ENCODE results near the gene LRPPRC. TPM values are rescaled to one million over a fixed set of nuclear protein-coding genes. Genes with fewer than 3 reads are reported as not detected.

The LRPPRC gene
- total and polyA plus RNA-seq, 2 experiments from 2014 or later = 163 to 200 TPM

DNA sequence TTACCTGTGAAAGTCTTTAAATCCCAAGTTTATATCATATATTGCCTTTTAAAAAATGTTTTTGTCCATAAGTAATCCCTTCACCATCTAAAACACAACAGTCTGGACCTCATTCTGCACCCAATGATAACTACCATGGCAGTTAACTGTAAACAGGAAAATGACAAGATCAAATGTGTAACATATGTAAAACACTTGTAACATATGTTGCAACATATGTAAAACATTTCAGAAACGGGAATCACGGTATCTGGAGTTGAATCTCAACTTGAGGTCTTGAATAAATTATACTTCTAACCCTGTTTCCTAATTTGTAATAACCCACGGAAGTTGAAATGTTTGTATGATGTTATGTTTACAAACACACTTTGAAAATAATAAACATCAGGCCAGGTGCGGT is 6.2 kb downstream of the LRPPRC start:
- DNase-seq (ENCODE audit: low spot score) (no peak), ATAC-seq (no peak)
- Histone ChIP-seq H3K4me1 (ENCODE audit: insufficient read depth) (peaks cover 22% of the 10 kb centered on the region), H3K9me2 (ENCODE audit: insufficient read depth) (no peaks in the 10 kb centered on the region), H3F3A (replicated peaks; ENCODE audit: low read depth) (peaks cover 8% of the 10 kb centered on the region; the same call in 1 of the 2 replicates), H3K36me3 (ENCODE audit: insufficient read depth) (peaks cover 46% of the 10 kb centered on the region), H3K4me2 (no peak overlapping the region), H3K27me3 (ENCODE audit: insufficient read depth) (no peaks in the 10 kb centered on the region), H2AFZ (no peak overlapping the region), H3K4me3 (no peak overlapping the region), H4K20me1 (replicated peaks; ENCODE audit: insufficient read depth) (peaks cover 76% of the 10 kb centered on the region), H3K27ac (ENCODE audit: low read depth) (no peak overlapping the region), H3K79me2 (replicated peaks; ENCODE audit: insufficient read depth) (peaks cover 100% of the 10 kb centered on the region)
- Mint-ChIP-seq H3K27ac (no peak overlapping the region), H3K36me3 (ENCODE audit: low read depth) (peaks cover 71% of the 10 kb centered on the region), H3K27me3 (ENCODE audit: insufficient read depth, low read depth, poor library complexity) (peaks cover 3% of the 10 kb centered on the region), H3K9me3 (no peaks in the 10 kb centered on the region), H3K4me1 (peaks cover 52% of the 10 kb centered on the region), H3K4me3 (no peak overlapping the region)
- TF ChIP-seq NANOG (IDR thresholded peaks at IDR 0.05; ENCODE audit: borderline replicate concordance) (no peak), ZNF331 (CRISPR knock-in tag; IDR thresholded peaks at IDR 0.05; ENCODE audit: low read depth) (no peak), JUNB (IDR thresholded peaks at IDR 0.05; ENCODE audit: unreplicated experiment) (no peak), EZH2 (IDR thresholded peaks at IDR 0.05; ENCODE audit: low read depth, unreplicated experiment) (no peak), POLR2AphosphoS5 (IDR thresholded peaks at IDR 0.05; ENCODE audit: low read depth) (no peak)
- TF ChIP-seq, protein P1, sequence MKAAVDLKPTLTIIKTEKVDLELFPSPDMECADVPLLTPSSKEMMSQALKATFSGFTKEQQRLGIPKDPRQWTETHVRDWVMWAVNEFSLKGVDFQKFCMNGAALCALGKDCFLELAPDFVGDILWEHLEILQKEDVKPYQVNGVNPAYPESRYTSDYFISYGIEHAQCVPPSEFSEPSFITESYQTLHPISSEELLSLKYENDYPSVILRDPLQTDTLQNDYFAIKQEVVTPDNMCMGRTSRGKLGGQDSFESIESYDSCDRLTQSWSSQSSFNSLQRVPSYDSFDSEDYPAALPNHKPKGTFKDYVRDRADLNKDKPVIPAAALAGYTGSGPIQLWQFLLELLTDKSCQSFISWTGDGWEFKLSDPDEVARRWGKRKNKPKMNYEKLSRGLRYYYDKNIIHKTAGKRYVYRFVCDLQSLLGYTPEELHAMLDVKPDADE (IDR thresholded peaks at IDR 0.05) = no peak
- TF ChIP-seq, protein P2, sequence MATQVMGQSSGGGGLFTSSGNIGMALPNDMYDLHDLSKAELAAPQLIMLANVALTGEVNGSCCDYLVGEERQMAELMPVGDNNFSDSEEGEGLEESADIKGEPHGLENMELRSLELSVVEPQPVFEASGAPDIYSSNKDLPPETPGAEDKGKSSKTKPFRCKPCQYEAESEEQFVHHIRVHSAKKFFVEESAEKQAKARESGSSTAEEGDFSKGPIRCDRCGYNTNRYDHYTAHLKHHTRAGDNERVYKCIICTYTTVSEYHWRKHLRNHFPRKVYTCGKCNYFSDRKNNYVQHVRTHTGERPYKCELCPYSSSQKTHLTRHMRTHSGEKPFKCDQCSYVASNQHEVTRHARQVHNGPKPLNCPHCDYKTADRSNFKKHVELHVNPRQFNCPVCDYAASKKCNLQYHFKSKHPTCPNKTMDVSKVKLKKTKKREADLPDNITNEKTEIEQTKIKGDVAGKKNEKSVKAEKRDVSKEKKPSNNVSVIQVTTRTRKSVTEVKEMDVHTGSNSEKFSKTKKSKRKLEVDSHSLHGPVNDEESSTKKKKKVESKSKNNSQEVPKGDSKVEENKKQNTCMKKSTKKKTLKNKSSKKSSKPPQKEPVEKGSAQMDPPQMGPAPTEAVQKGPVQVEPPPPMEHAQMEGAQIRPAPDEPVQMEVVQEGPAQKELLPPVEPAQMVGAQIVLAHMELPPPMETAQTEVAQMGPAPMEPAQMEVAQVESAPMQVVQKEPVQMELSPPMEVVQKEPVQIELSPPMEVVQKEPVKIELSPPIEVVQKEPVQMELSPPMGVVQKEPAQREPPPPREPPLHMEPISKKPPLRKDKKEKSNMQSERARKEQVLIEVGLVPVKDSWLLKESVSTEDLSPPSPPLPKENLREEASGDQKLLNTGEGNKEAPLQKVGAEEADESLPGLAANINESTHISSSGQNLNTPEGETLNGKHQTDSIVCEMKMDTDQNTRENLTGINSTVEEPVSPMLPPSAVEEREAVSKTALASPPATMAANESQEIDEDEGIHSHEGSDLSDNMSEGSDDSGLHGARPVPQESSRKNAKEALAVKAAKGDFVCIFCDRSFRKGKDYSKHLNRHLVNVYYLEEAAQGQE (IDR thresholded peaks at IDR 0.05; ENCODE audit: unreplicated experiment) = no peak
- TF ChIP-seq, protein P3, sequence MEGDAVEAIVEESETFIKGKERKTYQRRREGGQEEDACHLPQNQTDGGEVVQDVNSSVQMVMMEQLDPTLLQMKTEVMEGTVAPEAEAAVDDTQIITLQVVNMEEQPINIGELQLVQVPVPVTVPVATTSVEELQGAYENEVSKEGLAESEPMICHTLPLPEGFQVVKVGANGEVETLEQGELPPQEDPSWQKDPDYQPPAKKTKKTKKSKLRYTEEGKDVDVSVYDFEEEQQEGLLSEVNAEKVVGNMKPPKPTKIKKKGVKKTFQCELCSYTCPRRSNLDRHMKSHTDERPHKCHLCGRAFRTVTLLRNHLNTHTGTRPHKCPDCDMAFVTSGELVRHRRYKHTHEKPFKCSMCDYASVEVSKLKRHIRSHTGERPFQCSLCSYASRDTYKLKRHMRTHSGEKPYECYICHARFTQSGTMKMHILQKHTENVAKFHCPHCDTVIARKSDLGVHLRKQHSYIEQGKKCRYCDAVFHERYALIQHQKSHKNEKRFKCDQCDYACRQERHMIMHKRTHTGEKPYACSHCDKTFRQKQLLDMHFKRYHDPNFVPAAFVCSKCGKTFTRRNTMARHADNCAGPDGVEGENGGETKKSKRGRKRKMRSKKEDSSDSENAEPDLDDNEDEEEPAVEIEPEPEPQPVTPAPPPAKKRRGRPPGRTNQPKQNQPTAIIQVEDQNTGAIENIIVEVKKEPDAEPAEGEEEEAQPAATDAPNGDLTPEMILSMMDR (conservative IDR thresholded peaks at IDR 0.05; ENCODE audit: low read depth in 2 of 2) = no peak

DNA sequence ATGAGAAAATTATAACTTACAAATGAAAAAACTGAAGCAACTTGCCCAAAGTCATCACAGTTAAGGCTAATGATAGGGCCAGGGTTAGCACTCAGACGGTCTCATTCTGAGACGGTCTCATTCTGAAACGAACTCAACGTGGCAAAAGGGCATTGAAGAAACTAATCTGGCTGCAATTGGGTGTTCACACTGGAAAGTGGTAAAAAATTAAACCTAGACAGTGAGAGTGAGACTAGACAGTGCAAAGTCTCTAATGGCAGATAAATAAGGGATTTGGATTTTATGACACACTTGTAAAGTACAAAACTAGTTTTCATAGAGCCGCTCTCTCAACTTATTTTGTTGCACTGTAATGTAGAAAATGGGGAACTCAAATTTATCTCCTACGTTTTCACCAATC is 9.2 kb downstream of the LRPPRC start:
- Mint-ChIP-seq H3K4me3 (no peak overlapping the region), H3K9me3 (no peaks in the 10 kb centered on the region), H3K36me3 (ENCODE audit: low read depth) (peaks cover 56% of the 10 kb centered on the region), H3K27ac (peak overlapping the region; percentile 87), H3K27me3 (ENCODE audit: insufficient read depth, low read depth, poor library complexity) (peaks cover 3% of the 10 kb centered on the region), H3K4me1 (peaks cover 33% of the 10 kb centered on the region; the same call in 2 of the 3 replicates)
- TF ChIP-seq POLR2AphosphoS5 (IDR thresholded peaks at IDR 0.05; ENCODE audit: low read depth) = no peak
- Histone ChIP-seq H2AFZ (no peak overlapping the region), H3F3A (replicated peaks; ENCODE audit: low read depth) (no peaks in the 10 kb centered on the region), H3K79me2 (replicated peaks; ENCODE audit: insufficient read depth) (peaks cover 100% of the 10 kb centered on the region), H4K20me1 (replicated peaks; ENCODE audit: insufficient read depth) (peaks cover 62% of the 10 kb centered on the region), H3K36me3 (ENCODE audit: insufficient read depth) (peaks cover 20% of the 10 kb centered on the region; the same call in 1 of the 2 replicates), H3K27ac (ENCODE audit: low read depth) (peak overlapping the region; percentile 46), H3K4me3 (no peak overlapping the region), H3K4me2 (no peak overlapping the region), H3K4me1 (ENCODE audit: insufficient read depth) (peaks cover 4% of the 10 kb centered on the region; the same call in 1 of the 2 replicates), H3K9me2 (ENCODE audit: insufficient read depth) (no peaks in the 10 kb centered on the region), H3K27me3 (ENCODE audit: insufficient read depth) (no peaks in the 10 kb centered on the region)
- no peak for DNase-seq (ENCODE audit: low spot score)
- ATAC-seq = no peak
